ENCODE results near the gene KCNQ4. TPM values are rescaled to one million over a fixed set of nuclear protein-coding genes. Genes with fewer than 3 reads are reported as not detected.

Gene KCNQ4
- total and polyA plus RNA-seq, 2 of the 8 experiments (the other 6 are each of a cell fraction or from before 2014, with no cell fraction given), result 2.2 to 3.9 TPM

- Histone ChIP-seq H2BK15ac (ENCODE audit: low read length) (no peak overlapping the region), H2BK12ac (ENCODE audit: low read depth, low read length) (no peak overlapping the region), H4K8ac (ENCODE audit: extremely low read depth, insufficient read depth, low read length) (no peak overlapping the region; the same call in 1 of the 2 replicates), H3K79me1 (ENCODE audit: low read depth, low read length) (no peaks in the 10 kb centered on the region), H3K9ac (replicated peaks in 1 of 4; ENCODE audit: extremely low read depth in 1 of 4, low read depth in 3 of 4, low read length in 3 of 4) (no peak overlapping the region), H3K9me3 (ENCODE audit: insufficient read depth in 2 of 2, low read depth in 1 of 2, low read length in 1 of 2) (no peaks in the 10 kb centered on the region), H3K27ac (ENCODE audit: low read depth, low read length) (no peak overlapping the region), H2BK120ac (replicated peaks; ENCODE audit: low read depth, low read length) (no peak overlapping the region), H3K23ac (ENCODE audit: insufficient read length) (no peak overlapping the region), H3K4me3 (ENCODE audit: extremely low read depth in 1 of 4, insufficient read depth in 2 of 4, low read depth in 3 of 4, low read length in 4 of 4) (no peak overlapping the region), H3K4me2 (ENCODE audit: insufficient read depth in 1 of 2, low read depth in 2 of 2, low read length in 2 of 2) (no peak overlapping the region), H3K36me3 (ENCODE audit: control insufficient read depth in 2 of 4, insufficient read depth in 4 of 4, low read length in 3 of 4) (no peaks in the 10 kb centered on the region), H3K18ac (ENCODE audit: extremely low read depth, low read length) (no peak overlapping the region), H3K4ac (replicated peaks; ENCODE audit: insufficient read length, low read depth, low read length) (no peak overlapping the region), H4K5ac (ENCODE audit: insufficient read length, low read depth, low read length) (no peak overlapping the region), H3K4me1 (replicated peaks in 1 of 4; ENCODE audit: control insufficient read depth in 3 of 4, insufficient read depth in 4 of 4, low read length in 3 of 4) (peaks cover 0 to 18% (median 15%) of the 10 kb centered on the region in 4 experiments; a peak in 6 of 7 replicates), H3K23me2 (ENCODE audit: low read depth, low read length) (peaks cover 19% of the 10 kb centered on the region; the same call in 1 of the 2 replicates), H3K14ac (ENCODE audit: insufficient read length) (no peak overlapping the region), H2AK5ac (ENCODE audit: low read depth, low read length) (no peak overlapping the region), H4K91ac (replicated peaks; ENCODE audit: insufficient read length, low read length) (no peak overlapping the region), H2AFZ (ENCODE audit: low read length) (no peak overlapping the region), H3K56ac (replicated peaks; ENCODE audit: insufficient read length, low read depth, low read length) (no peak overlapping the region), H2BK20ac (ENCODE audit: low read length) (no peak overlapping the region), H4K20me1 (replicated peaks in 1 of 2; ENCODE audit: control insufficient read depth in 1 of 2, insufficient read depth in 2 of 2, low read length in 2 of 2) (peaks cover 2 to 7% of the 10 kb centered on the region in 2 experiments), H2BK5ac (ENCODE audit: low read depth, low read length) (no peak overlapping the region), H3K79me2 (ENCODE audit: control insufficient read depth in 1 of 2, insufficient read depth in 2 of 2, low read length in 2 of 2) (no peaks in the 10 kb centered on the region), H3K27me3 (replicated peaks in 1 of 4; ENCODE audit: control insufficient read depth in 3 of 4, extremely low read depth in 1 of 4, insufficient read depth in 3 of 4, low read length in 3 of 4) (peaks cover 0 to 21% (median 15%) of the 10 kb centered on the region in 4 experiments; a peak in 5 of 7 replicates)
- no peak for DNase-seq (ENCODE audit: low read depth in 1 of 2, low spot score in 2 of 2)
- 81% methylated on average over 9 of the region's 9 CpGs; no CpG with 5 or more reads in 1 of the 2 experiments for WGBS, 2 experiments (ENCODE audit: extremely low coverage in 1 of 2, insufficient coverage in 1 of 2, insufficient read length in 1 of 2, insufficient replicate concordance in 2 of 2, low coverage in 1 of 2, low lambda C conversion rate in 2 of 2, missing lambda C conversion rate in 1 of 2)
- ChIA-PET CTCF (ENCODE audit: partially characterized antibody) (interaction anchor here (0.7 to 24.5 kb wide), 6 partner anchors 10 to 62 kb away, joined by 3 to 325 read pairs (median 4); no protein-coding TSS in a partner anchor), POLR2A (ENCODE audit: partially characterized antibody) (interaction anchor here (0.6 to 1.0 kb wide), 3 partner anchors 10 to 1629 kb away, joined by 3 to 4 read pairs (median 3); no protein-coding TSS in a partner anchor)
- FAIRE-seq, result no peak
- no peak for TF ChIP-seq SIN3A (conservative IDR thresholded peaks at IDR 0.05 in 1 of 2, IDR thresholded peaks at IDR 0.05 in 1 of 2; ENCODE audit: low read depth in 1 of 2, low read length in 2 of 2)
- TF ChIP-seq BACH1 (IDR thresholded peaks at IDR 0.05; ENCODE audit: low read length), result no peak
- no peak for TF ChIP-seq KDM5A (IDR thresholded peaks at IDR 0.05; ENCODE audit: low read length)
- TF ChIP-seq TAF7 (optimal IDR thresholded peaks at IDR 0.05; ENCODE audit: borderline replicate concordance, low read depth, low read length), result no peak
- no peak for TF ChIP-seq CEBPB (IDR thresholded peaks at IDR 0.05; ENCODE audit: low read depth, low read length)
- no peak for TF ChIP-seq TEAD4 (IDR thresholded peaks at IDR 0.05; ENCODE audit: low read depth, low read length)
- TF ChIP-seq JUND (IDR thresholded peaks at IDR 0.05; ENCODE audit: low read length), result no peak
Observed at GRCh38 chr1:40786995-40787705, 3.6 kb downstream of the KCNQ4 start.
